Measurements from ENCODE around the gene PKHD1. TPM values are rescaled to one million over a fixed set of nuclear protein-coding genes. Genes with fewer than 3 reads are reported as not detected.

The PKHD1 gene
- total and polyA plus RNA-seq, 2 donors (not counting 1 experiment from before 2014, with no cell fraction given), result not detected

DNA sequence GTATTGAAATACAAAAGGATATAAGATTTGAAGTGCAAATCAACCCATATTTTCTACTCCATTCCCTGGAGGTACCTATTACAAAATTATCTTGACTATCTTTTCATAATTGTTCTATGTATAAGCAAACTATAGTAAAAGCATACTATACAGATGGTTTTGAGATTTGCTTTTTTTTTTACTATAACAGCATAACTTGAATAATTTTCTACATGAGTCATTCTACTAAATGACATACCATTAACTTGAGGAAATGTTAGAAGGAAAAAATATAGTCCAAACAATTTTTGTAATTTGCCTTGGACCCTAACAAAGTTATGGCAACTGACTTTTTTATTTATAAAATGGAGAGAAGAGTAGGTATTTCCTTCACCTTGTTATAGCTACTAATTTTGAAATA, 472.7 kb downstream of the PKHD1 start:
- Histone ChIP-seq H3K27me3 (replicated peaks in 1 of 4; ENCODE audit: control extremely low read depth in 1 of 4, control insufficient read depth in 3 of 4, insufficient read depth in 4 of 4, low read length in 3 of 4) (no peaks in the 10 kb centered on the region), H3K27ac (ENCODE audit: low read length in 2 of 2) (no peak overlapping the region), H3K4me1 (ENCODE audit: control insufficient read depth in 2 of 2, insufficient read depth in 2 of 2, low read length in 2 of 2) (no peaks in the 10 kb centered on the region), H2AFZ (ENCODE audit: insufficient read depth, low read depth, low read length, poor library complexity, severe bottlenecking) (no peak overlapping the region), H4K20me1 (ENCODE audit: control insufficient read depth, insufficient read depth, low read length, poor library complexity, severe bottlenecking) (no peaks in the 10 kb centered on the region), H3K9ac (ENCODE audit: low read length) (no peak overlapping the region), H3K4me2 (replicated peaks; ENCODE audit: low read depth, low read length, poor library complexity, severe bottlenecking) (no peak overlapping the region), H3K9me3 (ENCODE audit: control extremely low read depth in 1 of 3, control insufficient read depth in 2 of 3, insufficient read depth in 1 of 3, low read length in 2 of 3) (peaks cover 0 to 4% (median 0%) of the 10 kb centered on the region in 3 donors), H3K36me3 (replicated peaks in 1 of 2; ENCODE audit: control extremely low read depth in 1 of 2, control insufficient read depth in 1 of 2, extremely low read depth in 1 of 2, insufficient read depth in 2 of 2, low read length in 1 of 2) (no peaks in the 10 kb centered on the region), H3K4me3 (ENCODE audit: control extremely low read depth in 1 of 5, extremely low read depth in 1 of 5, insufficient read depth in 1 of 5, low read depth in 2 of 5, low read length in 4 of 5) (no peak overlapping the region), H3K79me2 (ENCODE audit: control insufficient read depth, insufficient read depth, low read length) (no peaks in the 10 kb centered on the region)
- ChIA-PET POLR2A (no interaction called here), CTCF (no interaction called here)
- no peak for DNase-seq
- no peaks in the 10 kb centered on the region for H3K27me3 Mint-ChIP-seq
- no peak overlapping the region for H3K27ac Mint-ChIP-seq
- H3K4me1 Mint-ChIP-seq, result no peaks in the 10 kb centered on the region
- H3K9me3 Mint-ChIP-seq (ENCODE audit: insufficient read depth), result no peaks in the 10 kb centered on the region
- no peak overlapping the region for H3K4me3 Mint-ChIP-seq
- TF ChIP-seq EZH2 (IDR thresholded peaks at IDR 0.05; ENCODE audit: borderline replicate concordance, insufficient read depth, low read depth, low read length, poor library complexity, severe bottlenecking) (no peak), CTCF (IDR thresholded peaks at IDR 0.05) (no peak)
- no peak for ATAC-seq (ENCODE audit: low read depth)
- intact Hi-C loops (cut with micrococcal nuclease), result no loop called here

GRCh38 chr6:51613558-51613957, 473.9 kb downstream of the PKHD1 start:
- Histone ChIP-seq H2AFZ (ENCODE audit: insufficient read depth, low read depth, low read length, poor library complexity, severe bottlenecking) (no peak overlapping the region), H3K4me3 (ENCODE audit: control extremely low read depth in 1 of 5, extremely low read depth in 1 of 5, insufficient read depth in 1 of 5, low read depth in 2 of 5, low read length in 4 of 5) (no peak overlapping the region), H3K9ac (ENCODE audit: low read length) (no peak overlapping the region), H3K27me3 (replicated peaks in 1 of 4; ENCODE audit: control extremely low read depth in 1 of 4, control insufficient read depth in 3 of 4, insufficient read depth in 4 of 4, low read length in 3 of 4) (no peaks in the 10 kb centered on the region), H3K4me1 (ENCODE audit: control insufficient read depth in 2 of 2, insufficient read depth in 2 of 2, low read length in 2 of 2) (no peaks in the 10 kb centered on the region), H3K9me3 (ENCODE audit: control extremely low read depth in 1 of 3, control insufficient read depth in 2 of 3, insufficient read depth in 1 of 3, low read length in 2 of 3) (peaks cover 0 to 4% (median 0%) of the 10 kb centered on the region in 3 donors), H4K20me1 (ENCODE audit: control insufficient read depth, insufficient read depth, low read length, poor library complexity, severe bottlenecking) (no peaks in the 10 kb centered on the region), H3K36me3 (replicated peaks in 1 of 2; ENCODE audit: control extremely low read depth in 1 of 2, control insufficient read depth in 1 of 2, extremely low read depth in 1 of 2, insufficient read depth in 2 of 2, low read length in 1 of 2) (no peaks in the 10 kb centered on the region), H3K79me2 (ENCODE audit: control insufficient read depth, insufficient read depth, low read length) (no peaks in the 10 kb centered on the region), H3K4me2 (replicated peaks; ENCODE audit: low read depth, low read length, poor library complexity, severe bottlenecking) (no peak overlapping the region), H3K27ac (ENCODE audit: low read length in 2 of 2) (no peak overlapping the region)
- Mint-ChIP-seq H3K4me1 (no peaks in the 10 kb centered on the region), H3K9me3 (ENCODE audit: insufficient read depth) (no peaks in the 10 kb centered on the region), H3K4me3 (no peak overlapping the region), H3K27me3 (no peaks in the 10 kb centered on the region), H3K27ac (no peak overlapping the region)
- WGBS (ENCODE audit: insufficient coverage), result no CpG with 5 or more reads among the region's 3 CpGs
- ChIA-PET POLR2A (no interaction called here), CTCF (no interaction called here)
- no peak for ATAC-seq (ENCODE audit: low read depth)
- TF ChIP-seq EZH2 (IDR thresholded peaks at IDR 0.05; ENCODE audit: borderline replicate concordance, insufficient read depth, low read depth, low read length, poor library complexity, severe bottlenecking) (no peak), CTCF (IDR thresholded peaks at IDR 0.05) (no peak)
- DNase-seq, result no peak
- intact Hi-C loops (cut with micrococcal nuclease), result no loop called here

Measured in B cell (primary cell).